Measurements from ENCODE around the gene PDGFB.

DNA sequence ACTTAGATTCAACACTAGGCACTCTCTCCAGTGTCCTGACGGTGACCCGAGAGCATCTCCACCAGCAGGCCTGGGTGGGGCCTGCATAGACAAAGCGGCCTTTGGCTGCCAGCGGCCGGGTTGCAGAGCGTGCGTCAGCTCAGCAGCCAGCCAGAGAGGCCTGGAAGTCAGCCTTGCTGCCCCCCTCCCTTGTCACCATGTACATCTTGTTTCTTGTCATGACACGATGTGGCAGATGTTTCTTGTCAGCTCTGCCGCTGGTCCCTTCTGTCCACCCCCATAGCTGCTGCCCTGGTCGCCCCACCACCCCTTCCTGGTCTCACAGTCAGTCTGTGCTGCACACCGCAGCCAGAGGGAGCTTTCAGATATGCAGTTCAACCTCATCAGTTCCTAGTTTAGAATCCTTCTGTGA is 59.2 kb downstream of the PDGFB start:
- TF ChIP-seq POLR2A (IDR thresholded peaks at IDR 0.05): no peak
- TF ChIP-seq, protein P1, sequence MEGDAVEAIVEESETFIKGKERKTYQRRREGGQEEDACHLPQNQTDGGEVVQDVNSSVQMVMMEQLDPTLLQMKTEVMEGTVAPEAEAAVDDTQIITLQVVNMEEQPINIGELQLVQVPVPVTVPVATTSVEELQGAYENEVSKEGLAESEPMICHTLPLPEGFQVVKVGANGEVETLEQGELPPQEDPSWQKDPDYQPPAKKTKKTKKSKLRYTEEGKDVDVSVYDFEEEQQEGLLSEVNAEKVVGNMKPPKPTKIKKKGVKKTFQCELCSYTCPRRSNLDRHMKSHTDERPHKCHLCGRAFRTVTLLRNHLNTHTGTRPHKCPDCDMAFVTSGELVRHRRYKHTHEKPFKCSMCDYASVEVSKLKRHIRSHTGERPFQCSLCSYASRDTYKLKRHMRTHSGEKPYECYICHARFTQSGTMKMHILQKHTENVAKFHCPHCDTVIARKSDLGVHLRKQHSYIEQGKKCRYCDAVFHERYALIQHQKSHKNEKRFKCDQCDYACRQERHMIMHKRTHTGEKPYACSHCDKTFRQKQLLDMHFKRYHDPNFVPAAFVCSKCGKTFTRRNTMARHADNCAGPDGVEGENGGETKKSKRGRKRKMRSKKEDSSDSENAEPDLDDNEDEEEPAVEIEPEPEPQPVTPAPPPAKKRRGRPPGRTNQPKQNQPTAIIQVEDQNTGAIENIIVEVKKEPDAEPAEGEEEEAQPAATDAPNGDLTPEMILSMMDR (IDR thresholded peaks at IDR 0.05): peak in 11 of 12 donors; percentile 36 to 77 (median 51)
